Measurements from ENCODE around the gene BDNF. TPM values are rescaled to one million over a fixed set of nuclear protein-coding genes. Genes with fewer than 3 reads are reported as not detected.

The BDNF gene
- total and polyA plus RNA-seq, 2 experiments from 2014 or later: 4.9 to 9.0 TPM

DNA sequence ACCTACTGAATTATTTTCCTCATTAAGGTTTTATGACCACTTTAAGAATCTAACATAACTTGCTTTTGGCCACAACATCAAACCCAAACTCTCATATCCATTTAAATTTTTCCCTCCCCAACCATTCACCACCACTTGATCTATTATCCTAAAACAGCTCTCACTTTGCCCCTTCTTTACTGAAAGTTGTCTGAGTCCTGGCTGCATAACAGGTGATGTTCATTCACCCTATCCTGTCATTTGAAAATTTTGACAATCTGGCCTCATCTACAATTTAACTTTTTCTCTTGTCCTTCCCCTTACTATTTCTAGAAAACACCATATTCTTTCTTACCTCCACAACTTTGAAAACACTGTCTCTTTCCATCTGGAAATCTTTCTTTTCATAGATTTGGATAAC is 89.3 kb downstream of the BDNF start:
- Histone ChIP-seq H2AFZ (no peak overlapping the region), H3K27me3 (no peaks in the 10 kb centered on the region), H3K9me2 (replicated peaks; ENCODE audit: insufficient read depth) (no peaks in the 10 kb centered on the region), H3K4me3 (no peak overlapping the region), H3K36me3 (replicated peaks; ENCODE audit: insufficient read depth, low read depth) (no peaks in the 10 kb centered on the region), H3K27ac (no peak overlapping the region), H3K9me3 (ENCODE audit: low read depth) (no peaks in the 10 kb centered on the region), H3K4me2 (no peak overlapping the region), H3K79me2 (no peaks in the 10 kb centered on the region), H4K20me1 (ENCODE audit: insufficient read depth, poor library complexity, severe bottlenecking) (no peaks in the 10 kb centered on the region), H3K4me1 (ENCODE audit: insufficient read depth) (no peaks in the 10 kb centered on the region)
- no peak for TF ChIP-seq EZH2 (IDR thresholded peaks at IDR 0.05; ENCODE audit: borderline replicate concordance)
- TF ChIP-seq, protein P1, sequence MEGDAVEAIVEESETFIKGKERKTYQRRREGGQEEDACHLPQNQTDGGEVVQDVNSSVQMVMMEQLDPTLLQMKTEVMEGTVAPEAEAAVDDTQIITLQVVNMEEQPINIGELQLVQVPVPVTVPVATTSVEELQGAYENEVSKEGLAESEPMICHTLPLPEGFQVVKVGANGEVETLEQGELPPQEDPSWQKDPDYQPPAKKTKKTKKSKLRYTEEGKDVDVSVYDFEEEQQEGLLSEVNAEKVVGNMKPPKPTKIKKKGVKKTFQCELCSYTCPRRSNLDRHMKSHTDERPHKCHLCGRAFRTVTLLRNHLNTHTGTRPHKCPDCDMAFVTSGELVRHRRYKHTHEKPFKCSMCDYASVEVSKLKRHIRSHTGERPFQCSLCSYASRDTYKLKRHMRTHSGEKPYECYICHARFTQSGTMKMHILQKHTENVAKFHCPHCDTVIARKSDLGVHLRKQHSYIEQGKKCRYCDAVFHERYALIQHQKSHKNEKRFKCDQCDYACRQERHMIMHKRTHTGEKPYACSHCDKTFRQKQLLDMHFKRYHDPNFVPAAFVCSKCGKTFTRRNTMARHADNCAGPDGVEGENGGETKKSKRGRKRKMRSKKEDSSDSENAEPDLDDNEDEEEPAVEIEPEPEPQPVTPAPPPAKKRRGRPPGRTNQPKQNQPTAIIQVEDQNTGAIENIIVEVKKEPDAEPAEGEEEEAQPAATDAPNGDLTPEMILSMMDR (IDR thresholded peaks at IDR 0.05; ENCODE audit: poor library complexity): no peak
- TF ChIP-seq EZH2phosphoT487 (IDR thresholded peaks at IDR 0.05; ENCODE audit: low read depth, severe bottlenecking, unreplicated experiment): no peak
- no peak for DNase-seq (ENCODE audit: low spot score)

DNA sequence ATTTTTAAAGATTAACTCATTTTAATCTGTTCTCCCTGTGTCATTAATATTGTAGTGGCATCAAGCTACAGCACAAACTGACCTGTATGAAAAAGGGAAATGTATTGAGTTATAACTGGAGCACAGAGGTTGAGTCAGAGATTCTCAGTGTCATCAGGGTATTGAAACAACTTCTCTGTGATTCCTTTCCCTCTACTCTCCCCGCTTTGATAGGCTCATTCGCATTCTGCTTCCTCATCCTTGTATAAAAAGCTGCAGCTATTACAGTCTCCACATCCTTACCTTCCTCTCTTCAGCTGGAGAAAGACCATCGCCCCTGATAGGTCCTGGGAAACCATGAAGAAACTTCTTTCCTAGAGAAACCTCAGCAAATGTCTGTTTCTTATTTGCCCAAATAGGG is 90.0 kb downstream of the BDNF start:
- H3K36me3 ChIP-seq (replicated peaks; ENCODE audit: insufficient read depth, low read depth): no peaks in the 10 kb centered on the region
- H4K20me1 ChIP-seq (ENCODE audit: insufficient read depth, poor library complexity, severe bottlenecking): no peaks in the 10 kb centered on the region
- H3K4me3 ChIP-seq: no peak overlapping the region
- H3K9me2 ChIP-seq (replicated peaks; ENCODE audit: insufficient read depth): no peaks in the 10 kb centered on the region
- 88% methylated on average over 3 of the region's 3 CpGs for WGBS (ENCODE audit: low lambda C conversion rate, missing lambda C conversion rate)
- no peak overlapping the region for H3K27ac ChIP-seq
- DNase-seq (ENCODE audit: low spot score): no peak
- H2AFZ ChIP-seq: no peak overlapping the region
- H3K9me3 ChIP-seq (ENCODE audit: low read depth): no peaks in the 10 kb centered on the region
- TF ChIP-seq, protein P1 (IDR thresholded peaks at IDR 0.05; ENCODE audit: poor library complexity): no peak
- no peak for TF ChIP-seq EZH2phosphoT487 (IDR thresholded peaks at IDR 0.05; ENCODE audit: low read depth, severe bottlenecking, unreplicated experiment)
- no peak for TF ChIP-seq EZH2 (IDR thresholded peaks at IDR 0.05; ENCODE audit: borderline replicate concordance)
- H3K4me2 ChIP-seq: no peak overlapping the region
- H3K27me3 ChIP-seq: no peaks in the 10 kb centered on the region
- H3K79me2 ChIP-seq: no peaks in the 10 kb centered on the region
- no peaks in the 10 kb centered on the region for H3K4me1 ChIP-seq (ENCODE audit: insufficient read depth)

DNA sequence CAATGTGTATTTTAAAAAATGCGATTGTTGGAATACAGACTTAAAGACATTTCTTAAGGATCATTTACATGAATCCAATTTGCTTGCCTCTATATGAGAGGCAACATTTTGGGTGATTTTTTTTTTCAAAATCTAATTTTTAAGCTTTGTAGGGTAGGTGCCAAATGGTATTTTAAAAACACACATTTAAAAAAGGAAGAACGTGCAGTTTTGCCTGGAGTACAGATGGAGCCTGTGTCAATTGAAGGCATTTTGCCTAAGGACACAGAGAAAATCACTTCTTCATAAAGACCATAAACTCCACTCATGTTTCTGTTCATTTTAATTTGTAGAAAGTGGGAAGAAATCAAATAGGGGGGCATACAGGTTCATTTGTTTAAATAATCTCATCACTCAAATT is 91.3 kb downstream of the BDNF start:
- H3K27ac ChIP-seq: no peak overlapping the region
- H3K36me3 ChIP-seq (replicated peaks; ENCODE audit: insufficient read depth, low read depth): no peaks in the 10 kb centered on the region
- no peaks in the 10 kb centered on the region for H4K20me1 ChIP-seq (ENCODE audit: insufficient read depth, poor library complexity, severe bottlenecking)
- no peaks in the 10 kb centered on the region for H3K27me3 ChIP-seq
- DNase-seq (ENCODE audit: low spot score): no peak
- no peaks in the 10 kb centered on the region for H3K9me2 ChIP-seq (replicated peaks; ENCODE audit: insufficient read depth)
- WGBS (ENCODE audit: low lambda C conversion rate, missing lambda C conversion rate): 82% methylated on average over 2 of the region's 2 CpGs
- H3K4me3 ChIP-seq: no peak overlapping the region
- no peak overlapping the region for H2AFZ ChIP-seq
- no peak overlapping the region for H3K4me2 ChIP-seq
- no peaks in the 10 kb centered on the region for H3K9me3 ChIP-seq (ENCODE audit: low read depth)
- no peaks in the 10 kb centered on the region for H3K79me2 ChIP-seq
- no peak for TF ChIP-seq EZH2phosphoT487 (IDR thresholded peaks at IDR 0.05; ENCODE audit: low read depth, severe bottlenecking, unreplicated experiment)
- H3K4me1 ChIP-seq (ENCODE audit: insufficient read depth): no peaks in the 10 kb centered on the region

DNA sequence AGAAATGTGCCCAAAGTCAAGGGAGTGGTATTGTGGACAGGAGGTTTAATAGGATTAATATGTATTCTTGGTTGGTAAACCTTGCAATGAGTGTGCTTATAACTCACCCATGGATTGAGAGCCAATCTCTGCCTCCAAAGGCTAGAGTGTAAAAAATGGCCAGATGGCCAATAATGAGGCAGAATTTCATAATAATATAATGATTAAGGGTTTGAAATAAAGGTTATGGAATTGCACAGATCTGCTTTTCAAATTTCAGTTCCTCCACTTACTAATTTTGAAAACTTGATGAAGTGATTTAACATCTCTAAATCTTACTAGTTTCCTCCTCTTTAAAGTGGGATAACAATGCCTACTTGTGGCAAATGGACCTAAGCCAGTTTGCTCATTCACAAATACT is 94.8 kb downstream of the BDNF start:
- no peaks in the 10 kb centered on the region for H3K9me3 ChIP-seq (ENCODE audit: low read depth)
- H3K9me2 ChIP-seq (replicated peaks; ENCODE audit: insufficient read depth): no peaks in the 10 kb centered on the region
- H3K4me3 ChIP-seq: no peak overlapping the region
- no peaks in the 10 kb centered on the region for H3K4me1 ChIP-seq (ENCODE audit: insufficient read depth)
- H4K20me1 ChIP-seq (ENCODE audit: insufficient read depth, poor library complexity, severe bottlenecking): no peaks in the 10 kb centered on the region
- H3K79me2 ChIP-seq: no peaks in the 10 kb centered on the region
- H2AFZ ChIP-seq: no peak overlapping the region
- H3K36me3 ChIP-seq (replicated peaks; ENCODE audit: insufficient read depth, low read depth): no peaks in the 10 kb centered on the region
- H3K27ac ChIP-seq: no peak overlapping the region
- no peaks in the 10 kb centered on the region for H3K27me3 ChIP-seq
- no peak for TF ChIP-seq EZH2 (IDR thresholded peaks at IDR 0.05; ENCODE audit: borderline replicate concordance)
- TF ChIP-seq, protein P1 (IDR thresholded peaks at IDR 0.05; ENCODE audit: poor library complexity): no peak
- no peak for TF ChIP-seq EZH2phosphoT487 (IDR thresholded peaks at IDR 0.05; ENCODE audit: low read depth, severe bottlenecking, unreplicated experiment)
- H3K4me2 ChIP-seq: no peak overlapping the region
- DNase-seq (ENCODE audit: low spot score): no peak

Other genes with a start within 250 kb of the BDNF start
- 108 and 115 TPM in 2 replicates for gene LGR4, start 227.7 kb downstream of the BDNF start, total RNA-seq
- 27.2 and 30.1 TPM in 2 replicates for gene LGR4, start 227.7 kb downstream of the BDNF start, polyA plus RNA-seq
- gene LIN7C, start 193.7 kb downstream of the BDNF start, total RNA-seq: 52.9 and 55.5 TPM in 2 replicates
- 22.4 and 23.5 TPM in 2 replicates for gene LIN7C, start 193.7 kb downstream of the BDNF start, polyA plus RNA-seq

Data from hepatocyte (in vitro differentiated cells).